H9 (cell line): Measurements from ENCODE around the gene ERMP1. TPM values are rescaled to one million over a fixed set of nuclear protein-coding genes. Genes with fewer than 3 reads are reported as not detected.

ENCODE experiments used
- DNase-seq: peaks from one replicate; pipeline ENCODE4 v3.0.0-alpha.2; 2017
- H2AFZ ChIP-seq: one replicate; pipeline ENCODE4 v1.6.1; 2013; ENCODE audit warnings: mild to moderate bottlenecking, low read length, control low read depth, moderate library complexity
- H2AK5ac ChIP-seq: 2 replicates; pipeline ENCODE4 v1.6.1; 2013; ENCODE audit warnings: low read length, control low read depth, mixed read lengths; ENCODE audit not compliant: insufficient read length
- H2BK120ac ChIP-seq: one replicate; pipeline ENCODE4 v1.6.1; 2013; ENCODE audit warnings: low read depth, mild to moderate bottlenecking, low read length, control low read depth, inconsistent platforms; ENCODE audit not compliant: poor library complexity, severe bottlenecking
- H2BK12ac ChIP-seq: 2 replicates; pipeline ENCODE4 v1.6.1; 2013; ENCODE audit warnings: low read length, control low read depth, mixed read lengths, low read depth; ENCODE audit not compliant: insufficient read length
- H2BK15ac ChIP-seq: 2 replicates; pipeline ENCODE4 v1.6.1; 2013; ENCODE audit warnings: low read depth, low read length, control low read depth
- H2BK20ac ChIP-seq: one replicate; pipeline ENCODE4 v1.6.1; 2013; ENCODE audit warnings: low read depth, mild to moderate bottlenecking, low read length, control low read depth, inconsistent platforms; ENCODE audit not compliant: poor library complexity, severe bottlenecking
- H2BK5ac ChIP-seq: 2 replicates; pipeline ENCODE4 v1.6.1; 2013; ENCODE audit warnings: low read length, control low read depth, mixed read lengths; ENCODE audit not compliant: insufficient read length
- H3K14ac ChIP-seq: 2 replicates; pipeline ENCODE4 v1.6.1; 2013; ENCODE audit warnings: low read length, control low read depth; ENCODE audit not compliant: insufficient read depth
- H3K18ac ChIP-seq: 2 replicates; pipeline ENCODE4 v1.6.1; 2013; ENCODE audit warnings: low read depth, mild to moderate bottlenecking, mixed read lengths, low read length, control low read depth; ENCODE audit not compliant: insufficient read length
- H3K23ac ChIP-seq: 2 replicates; pipeline ENCODE4 v1.6.1; 2013; ENCODE audit warnings: low read length, control low read depth, mixed read lengths, low read depth; ENCODE audit not compliant: insufficient read length
- H3K23me2 ChIP-seq: 2 replicates; pipeline ENCODE4 v1.6.1; 2013; ENCODE audit warnings: low read depth, mild to moderate bottlenecking, mixed read lengths, low read length, control low read depth; ENCODE audit not compliant: insufficient read length, poor library complexity, severe bottlenecking
- H3K27ac ChIP-seq: 2 replicates; pipeline ENCODE4 v1.5.1; 2013; ENCODE audit warnings: low read length, control low read depth, mixed read lengths, low read depth; ENCODE audit not compliant: insufficient read length
- H3K27me3 ChIP-seq: 2 replicates; pipeline ENCODE4 v1.6.1; 2013; ENCODE audit warnings: low read length, control low read depth, inconsistent platforms; ENCODE audit not compliant: insufficient read depth
- H3K4ac ChIP-seq: 2 replicates; pipeline ENCODE4 v1.6.1; 2013; ENCODE audit warnings: low read depth, mild to moderate bottlenecking, control low read depth, inconsistent platforms, low read length, moderate library complexity
- H3K4me1 ChIP-seq: 2 replicates; pipeline ENCODE4 v1.6.1; 2013; ENCODE audit warnings: low read length, control low read depth, inconsistent platforms; ENCODE audit not compliant: insufficient read depth
- H3K4me2 ChIP-seq: 2 replicates; pipeline ENCODE4 v1.6.1; 2013; ENCODE audit warnings: low read length, control low read depth, mixed read lengths; ENCODE audit not compliant: insufficient read length, insufficient read depth
- H3K56ac ChIP-seq: 2 replicates; pipeline ENCODE4 v1.6.1; 2013; ENCODE audit warnings: low read depth, mild to moderate bottlenecking, mixed read lengths, low read length, control low read depth; ENCODE audit not compliant: insufficient read length
- H3K79me1 ChIP-seq: 2 replicates; pipeline ENCODE4 v1.6.1; 2013; ENCODE audit warnings: low read depth, mild to moderate bottlenecking, moderate library complexity, low read length, control low read depth, inconsistent platforms; ENCODE audit not compliant: insufficient read depth, poor library complexity, severe bottlenecking
- H3K79me2 ChIP-seq: 2 replicates; pipeline ENCODE4 v1.6.1; 2013; ENCODE audit warnings: low read length, control low read depth, inconsistent platforms; ENCODE audit not compliant: insufficient read depth
- H3K9ac ChIP-seq: 2 replicates; pipeline ENCODE4 v1.6.1; 2013; ENCODE audit warnings: low read length, control low read depth, mixed read lengths; ENCODE audit not compliant: insufficient read length; ENCODE audit errors: extremely low read depth
- H3K9me3 ChIP-seq: one replicate; pipeline ENCODE4 v1.6.1; 2013; ENCODE audit warnings: low read depth, low read length, inconsistent platforms; ENCODE audit not compliant: control insufficient read depth
- H3T11ph ChIP-seq: one replicate; pipeline ENCODE4 v1.6.1; 2013; ENCODE audit warnings: mild to moderate bottlenecking, low read length, control low read depth, inconsistent platforms
- H4K20me1 ChIP-seq: one replicate; pipeline ENCODE4 v1.6.1; 2013; ENCODE audit not compliant: control insufficient read depth, insufficient read length, insufficient read depth
- H4K5ac ChIP-seq: 2 replicates; pipeline ENCODE4 v1.6.1; 2013; ENCODE audit warnings: low read depth, mild to moderate bottlenecking, mixed read lengths, low read length, control low read depth; ENCODE audit not compliant: insufficient read length
- H4K8ac ChIP-seq: replicated peaks from 2 replicates; pipeline ENCODE4 v1.6.1; 2013; ENCODE audit warnings: low read length, control low read depth, mixed read lengths, low read depth; ENCODE audit not compliant: insufficient read length
- H4K91ac ChIP-seq: 2 replicates; pipeline ENCODE4 v1.6.1; 2013; ENCODE audit warnings: low read depth, mild to moderate bottlenecking, moderate library complexity, mixed read lengths, low read length, control low read depth; ENCODE audit not compliant: insufficient read length
- H3K27ac Mint-ChIP-seq, 3 experiments: 2 replicates in 2 of 3; 3 replicates in 1 of 3; pipeline ENCODE4 v1.8.0; 2020 to 2021; ENCODE audit warnings: mixed read lengths in 3 of 3, mild to moderate bottlenecking in 1 of 3, moderate library complexity in 1 of 3
- H3K27me3 Mint-ChIP-seq: 2 replicates; pipeline ENCODE4 v1.8.0; 2021; ENCODE audit warnings: low read depth, mild to moderate bottlenecking, moderate library complexity, mixed read lengths
- H3K36me3 Mint-ChIP-seq, 3 experiments: 2 replicates in 2 of 3; 3 replicates in 1 of 3; pipeline ENCODE4 v1.8.0; 2020 to 2021; ENCODE audit warnings: low read depth in 3 of 3, mixed read lengths in 3 of 3; ENCODE audit not compliant: insufficient read depth in 1 of 3
- H3K4me1 Mint-ChIP-seq, 2 experiments: 2 replicates each; pipeline ENCODE4 v1.8.0; 2020; ENCODE audit warnings: mixed read lengths in 2 of 2
- H3K4me3 Mint-ChIP-seq, 2 experiments: 2 replicates in 1 of 2; 3 replicates in 1 of 2; pipeline ENCODE4 v1.8.0; 2020 to 2021; ENCODE audit warnings: mild to moderate bottlenecking in 2 of 2, mixed read lengths in 2 of 2, moderate library complexity in 1 of 2
- H3K9me3 Mint-ChIP-seq, 2 experiments: 2 replicates in 1 of 2; 3 replicates in 1 of 2; pipeline ENCODE4 v1.8.0; 2020; ENCODE audit warnings: mild to moderate bottlenecking in 2 of 2, mixed read lengths in 2 of 2, moderate library complexity in 1 of 2
- WGBS: extraction: QIAGEN DNeasy Blood & Tissue Kit; methylation state at CpG from one replicate; pipeline ENCODE4 v1.1.7; 2013; ENCODE audit warnings: missing lambda C conversion rate, low lambda C conversion rate, mixed read lengths; ENCODE audit not compliant: insufficient read length; ENCODE audit errors: extremely low coverage; 5-methylcytosine and 5-hydroxymethylcytosine counted together
- total RNA-seq: library from RNA; stranded (reverse); gene quantifications from 2 replicates; pipeline ENCODE4 v1.2.1, GENCODE V29; 2021
- TF ChIP-seq, protein P1 (sequence below): fragments of 200-600 bp; sonication (generic); conservative IDR thresholded peaks from 3 replicates; pipeline ENCODE4 v1.8.0; 2021; ENCODE audit warnings: antibody characterized with exemption, mild to moderate bottlenecking

Gene ERMP1
- total RNA-seq, 1 experiment from 2014 or later: 20.2 TPM

DNA sequence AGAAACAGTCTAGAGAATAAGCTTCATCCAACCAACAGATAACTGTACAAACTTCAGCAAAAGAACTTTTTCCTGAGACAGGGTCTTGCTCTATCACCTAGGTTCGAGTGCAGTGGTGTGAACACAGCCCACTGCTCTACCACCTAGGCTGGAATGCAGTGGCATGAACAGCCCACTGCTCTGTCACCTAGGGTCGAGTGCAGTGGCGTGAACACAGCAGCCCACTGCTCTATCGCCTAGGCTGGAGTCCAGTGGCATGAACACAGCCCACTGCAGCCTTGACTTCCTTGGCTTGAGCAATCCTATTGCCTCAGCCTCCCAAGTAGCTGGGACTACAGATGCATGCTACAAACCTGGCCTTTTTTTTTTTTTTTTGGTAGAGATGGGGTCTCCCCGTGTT, 43.4 kb downstream of the ERMP1 start:
- Histone ChIP-seq H3K27ac (no peak overlapping the region), H3K56ac (no peak overlapping the region), H3K4me1 (no peaks in the 10 kb centered on the region), H3K4ac (no peak overlapping the region), H2AK5ac (no peak overlapping the region), H2BK12ac (no peak overlapping the region), H4K5ac (no peak overlapping the region), H3K23me2 (no peaks in the 10 kb centered on the region), H3K79me2 (no peaks in the 10 kb centered on the region), H2AFZ (no peak overlapping the region), H3K4me2 (no peak overlapping the region), H2BK5ac (no peak overlapping the region), H3K14ac (no peak overlapping the region), H4K8ac (no peak overlapping the region), H3K27me3 (no peaks in the 10 kb centered on the region), H2BK15ac (no peak overlapping the region), H3K9ac (no peak overlapping the region), H3T11ph (no peak overlapping the region), H2BK120ac (no peak overlapping the region), H3K23ac (no peak overlapping the region), H3K18ac (no peak overlapping the region), H2BK20ac (no peak overlapping the region), H3K9me3 (no peaks in the 10 kb centered on the region), H4K91ac (no peak overlapping the region), H3K79me1 (no peaks in the 10 kb centered on the region), H4K20me1 (no peaks in the 10 kb centered on the region)
- H3K4me1 Mint-ChIP-seq: peaks cover 2% of the 10 kb centered on the region in 2 experiments; a peak in 3 of 4 replicates
- DNase-seq: no peak
- TF ChIP-seq, protein P1, sequence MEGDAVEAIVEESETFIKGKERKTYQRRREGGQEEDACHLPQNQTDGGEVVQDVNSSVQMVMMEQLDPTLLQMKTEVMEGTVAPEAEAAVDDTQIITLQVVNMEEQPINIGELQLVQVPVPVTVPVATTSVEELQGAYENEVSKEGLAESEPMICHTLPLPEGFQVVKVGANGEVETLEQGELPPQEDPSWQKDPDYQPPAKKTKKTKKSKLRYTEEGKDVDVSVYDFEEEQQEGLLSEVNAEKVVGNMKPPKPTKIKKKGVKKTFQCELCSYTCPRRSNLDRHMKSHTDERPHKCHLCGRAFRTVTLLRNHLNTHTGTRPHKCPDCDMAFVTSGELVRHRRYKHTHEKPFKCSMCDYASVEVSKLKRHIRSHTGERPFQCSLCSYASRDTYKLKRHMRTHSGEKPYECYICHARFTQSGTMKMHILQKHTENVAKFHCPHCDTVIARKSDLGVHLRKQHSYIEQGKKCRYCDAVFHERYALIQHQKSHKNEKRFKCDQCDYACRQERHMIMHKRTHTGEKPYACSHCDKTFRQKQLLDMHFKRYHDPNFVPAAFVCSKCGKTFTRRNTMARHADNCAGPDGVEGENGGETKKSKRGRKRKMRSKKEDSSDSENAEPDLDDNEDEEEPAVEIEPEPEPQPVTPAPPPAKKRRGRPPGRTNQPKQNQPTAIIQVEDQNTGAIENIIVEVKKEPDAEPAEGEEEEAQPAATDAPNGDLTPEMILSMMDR: no peak
- no peak overlapping the region for H3K4me3 Mint-ChIP-seq
- H3K27me3 Mint-ChIP-seq: no peaks in the 10 kb centered on the region
- H3K27ac Mint-ChIP-seq: no peak overlapping the region
- no CpG with 5 or more reads among the region's 5 CpGs for WGBS
- peaks cover 0 to 20% (median 11%) of the 10 kb centered on the region in 3 experiments; a peak in 3 of 7 replicates for H3K36me3 Mint-ChIP-seq
- H3K9me3 Mint-ChIP-seq: no peaks in the 10 kb centered on the region
